LNCAP (cell line): ENCODE data around the gene INSL3.

Source experiments
- CTCF ChIP-seq: fragments of 450-650 bp; IDR thresholded peaks from 2 replicates; pipeline ENCODE4 v1.5.1; 2017; ENCODE audit warnings: mild to moderate bottlenecking

INSL3 gene

GRCh38 chr19:17817668-17818363 lies 3.5 kb downstream of the INSL3 start:
- TF ChIP-seq CTCF: no peak

- TF ChIP-seq CTCF: no peak
These were observed 9.2 kb downstream of the INSL3 start for GRCh38 chr19:17812099-17812498.

- no peak for TF ChIP-seq CTCF
These were observed 9.6 kb downstream of the INSL3 start for GRCh38 chr19:17811681-17812080.

- TF ChIP-seq CTCF: no peak
These were observed 10.2 kb downstream of the INSL3 start for GRCh38 chr19:17811103-17811502.

GRCh38 chr19:17807731-17808316 lies 13.5 kb downstream of the INSL3 start:
- no peak for TF ChIP-seq CTCF

GRCh38 chr19:17806945-17807344 lies 14.4 kb downstream of the INSL3 start:
- TF ChIP-seq CTCF: no peak

GRCh38 chr19:17805427-17805826 lies 15.9 kb downstream of the INSL3 start:
- no peak for TF ChIP-seq CTCF
